Measurements from ENCODE around the gene SLC4A7.

Gene SLC4A7

DNA sequence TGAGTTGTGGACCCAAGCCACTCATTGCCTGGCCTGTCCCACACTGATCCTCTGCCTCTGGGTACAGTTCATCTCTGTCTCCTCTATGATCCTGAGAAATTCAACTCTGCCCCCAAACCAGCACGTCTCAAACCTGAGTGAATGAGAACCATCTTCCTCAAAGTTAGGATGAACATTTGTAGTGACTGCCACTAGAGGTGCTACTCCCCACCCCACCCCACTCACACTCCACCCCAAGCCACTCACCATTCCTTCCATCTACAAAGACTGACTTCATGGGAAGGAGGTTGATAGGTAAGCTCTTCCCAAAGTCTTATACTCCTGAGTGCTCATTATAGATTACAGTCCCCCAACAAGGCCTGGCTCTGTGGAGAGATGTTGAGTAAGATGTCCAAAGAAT, 158.8 kb downstream of the SLC4A7 start:
- no peak for DNase-seq

- DNase-seq: no peak
Observed at GRCh38 chr3:27324686-27325085, 159.5 kb downstream of the SLC4A7 start.

DNA sequence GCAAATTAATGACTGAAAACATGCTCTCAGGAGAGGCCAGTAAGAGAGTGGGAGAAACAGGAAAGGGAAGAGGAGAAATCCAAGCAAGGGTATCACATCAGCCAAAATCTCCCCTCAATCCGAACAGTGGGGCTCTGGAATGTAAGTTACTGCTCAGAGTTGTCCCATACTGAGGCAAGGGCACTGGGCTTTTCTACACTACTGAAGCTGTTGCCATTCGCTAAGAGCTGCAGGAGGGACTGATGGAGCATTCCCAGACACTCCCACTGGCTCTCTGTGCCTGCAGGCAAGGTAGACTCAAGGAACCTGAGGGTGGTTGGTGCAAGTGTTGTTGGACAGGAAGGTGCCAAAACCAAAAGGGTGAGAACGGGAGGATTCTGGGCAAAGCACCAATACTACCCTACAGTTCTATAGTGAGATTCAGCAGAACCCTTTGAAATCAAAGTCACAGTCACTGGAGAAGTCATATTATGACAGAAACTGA, 161.1 kb downstream of the SLC4A7 start:
- no peak for DNase-seq
